K562 (cell line): ENCODE measurements around the gene LRP1. TPM values are rescaled to one million over a fixed set of nuclear protein-coding genes. Genes with fewer than 3 reads are reported as not detected.

Experiments used
- CBFB ChIP-seq: sonication (generic); formaldehyde crosslinking; IDR thresholded peaks from 2 replicates; pipeline ENCODE4 v1.4.0; 2020; ENCODE audit warnings: mild to moderate bottlenecking, missing genetic modification reagents
- CC2D1A ChIP-seq: fragments of 450-650 bp; IDR thresholded peaks from 2 replicates; pipeline ENCODE4 v1.6.1; 2017; ENCODE audit warnings: mild to moderate bottlenecking
- CHD2 ChIP-seq: IDR thresholded peaks from 2 replicates; pipeline ENCODE4 v1.6.1; 2011; ENCODE audit warnings: low read depth, low read length
- NR3C1 ChIP-seq: sonication (generic); formaldehyde crosslinking; IDR thresholded peaks from 2 replicates; pipeline ENCODE4 v1.8.1; 2022; ENCODE audit warnings: missing genetic modification reagents
- POU5F1 ChIP-seq: fragments of 150-350 bp; IDR thresholded peaks from 2 replicates; pipeline ENCODE4 v1.6.1; 2014; ENCODE audit warnings: borderline replicate concordance, low read length, low read depth, mild to moderate bottlenecking; ENCODE audit not compliant: partially characterized antibody
- RBBP5 ChIP-seq: fragments of 200-600 bp; sonication (generic); IDR thresholded peaks from 2 replicates; pipeline ENCODE4 v1.6.1; 2012; ENCODE audit warnings: borderline replicate concordance, mild to moderate bottlenecking, low read length, control low read depth, inconsistent platforms; ENCODE audit not compliant: insufficient read depth, poor library complexity, severe bottlenecking
- SIN3A ChIP-seq, 2 experiments: fragments of 150-350 bp in 1 of 2; IDR thresholded peaks; 2 replicates each; pipeline ENCODE4 v1.6.1; 2011 to 2016; ENCODE audit warnings: borderline replicate concordance in 2 of 2, low read depth in 2 of 2, low read length in 2 of 2, mild to moderate bottlenecking in 2 of 2, moderate library complexity in 2 of 2; ENCODE audit not compliant: control insufficient read depth in 1 of 2
- SIX5 ChIP-seq, 2 experiments: IDR thresholded peaks; 2 replicates each; pipeline ENCODE4 v1.6.1; 2011; ENCODE audit warnings: low read length in 2 of 2, borderline replicate concordance in 1 of 2, low read depth in 1 of 2, mild to moderate bottlenecking in 1 of 2, moderate library complexity in 1 of 2; ENCODE audit not compliant: insufficient read depth in 1 of 2
- SMARCE1 ChIP-seq: fragments of 450-650 bp; IDR thresholded peaks from 2 replicates; pipeline ENCODE4 v1.7.1; 2016; ENCODE audit warnings: mild to moderate bottlenecking
- ZFP36 ChIP-seq: fragments of 150-350 bp; IDR thresholded peaks from 2 replicates; pipeline ENCODE4 v1.6.1; 2018; ENCODE audit warnings: low read length, low read depth; ENCODE audit not compliant: partially characterized antibody
- ZNF253 ChIP-seq: fragments of 250-450 bp; sonication (Bioruptor Pico); conservative IDR thresholded peaks from 2 replicates; pipeline ENCODE4 v1.6.1; 2021; ENCODE audit warnings: mild to moderate bottlenecking
- ZNF766 ChIP-seq: fragments of 200-800 bp; sonication (Bioruptor generic); conservative IDR thresholded peaks from 2 replicates; pipeline ENCODE4 v1.6.1; 2016; ENCODE audit warnings: missing genetic modification characterization, missing compliant biosample characterization
- polyA plus RNA-seq, 8 experiments: library from polyadenylated mRNA; depleted of rRNA in 4 of 8; stranded (reverse) in 5 of 8; unstranded in 3 of 8; fragments of >200 nt; fragmentation: Nextera tagmentation in 2 of 8; fragmentation: Illumina TruSeq in 1 of 8; extraction: Ambion mirVana in 2 of 8; extraction: Trizol in 1 of 8; gene quantifications; 2 replicates each; pipeline versions ENCODE4 v1.2.1 to v1.2.3, GENCODE V29; 2011 to 2014; ENCODE audit warnings: inconsistent platforms in 1 of 8, missing spikeins in 1 of 8
- total RNA-seq, 7 experiments: library from RNA; depleted of rRNA in 6 of 7; stranded (reverse); fragments of >200 nt in 6 of 7; fragmentation: Illumina TruSeq in 2 of 7; extraction: Trizol in 2 of 7; gene quantifications; 2 replicates each; pipeline versions ENCODE4 v1.2.1 to v1.2.3, GENCODE V29; 2011 to 2021; ENCODE audit warnings: low replicate concordance in 1 of 7
- TF ChIP-seq, protein P1 (sequence below): sonication (generic); formaldehyde crosslinking; IDR thresholded peaks from 2 replicates; pipeline ENCODE4 v1.8.0; 2022; ENCODE audit warnings: mild to moderate bottlenecking, missing genetic modification reagents, borderline replicate concordance
- TF ChIP-seq, protein P2 (sequence below): sonication (generic); formaldehyde crosslinking; IDR thresholded peaks from 2 replicates; pipeline ENCODE4 v1.8.0; 2022; ENCODE audit warnings: mild to moderate bottlenecking, low read depth, missing genetic modification reagents
- TF ChIP-seq, protein P3 (sequence below), 2 experiments: fragments of 450-650 bp; formaldehyde crosslinking in 1 of 2; IDR thresholded peaks; 2 replicates each; pipeline versions ENCODE4 v1.4.0 to v1.6.1; 2014 to 2020; ENCODE audit warnings: mild to moderate bottlenecking in 2 of 2, borderline replicate concordance in 1 of 2, low read depth in 1 of 2

Gene LRP1
- total and polyA plus RNA-seq, 9 of the 15 experiments (the other 6 are each of a cell fraction or from before 2014, with no cell fraction given): 0.04 to 0.64 (median 0.19) TPM; not detected in 2

DNA sequence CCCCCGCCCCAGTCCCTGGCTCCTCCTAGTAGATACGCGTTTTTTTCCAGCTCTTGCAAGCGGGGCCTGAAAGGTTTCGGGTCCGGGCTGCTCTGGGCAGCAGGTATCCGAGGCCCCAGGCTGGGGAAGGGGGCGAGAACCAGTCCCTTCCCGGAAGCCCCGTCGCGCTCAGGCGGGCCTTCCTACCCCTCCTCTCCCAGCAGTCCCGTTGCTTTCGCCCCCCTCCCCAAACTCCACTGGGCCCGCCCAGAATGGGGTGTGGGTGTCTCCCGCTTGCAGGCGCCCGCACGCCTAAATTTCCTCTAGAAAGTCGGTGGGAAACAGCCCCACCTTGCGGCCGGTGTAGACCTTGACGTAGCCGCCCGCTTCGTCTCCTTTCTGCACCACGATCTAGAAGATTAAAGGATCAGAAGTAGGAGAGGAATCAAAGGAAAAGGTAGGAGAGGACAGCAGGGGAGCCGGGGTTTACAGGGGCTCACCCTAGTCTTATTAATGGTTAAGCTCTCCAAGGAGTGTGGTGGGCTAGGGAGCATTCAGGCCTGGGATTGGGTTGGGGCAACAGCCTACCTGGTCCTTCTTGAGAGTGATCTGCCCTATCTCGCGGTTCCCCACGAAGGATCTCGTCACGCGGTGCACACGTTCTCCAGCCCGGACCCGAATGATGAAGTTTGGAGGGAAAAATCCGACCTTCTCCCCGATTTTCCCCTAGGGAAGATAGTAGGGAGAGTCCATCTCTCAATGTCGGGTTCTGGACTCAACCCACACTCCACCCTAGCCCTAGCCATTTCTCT is 115.4 kb downstream of the LRP1 start (continued):
- TF ChIP-seq, protein P1, sequence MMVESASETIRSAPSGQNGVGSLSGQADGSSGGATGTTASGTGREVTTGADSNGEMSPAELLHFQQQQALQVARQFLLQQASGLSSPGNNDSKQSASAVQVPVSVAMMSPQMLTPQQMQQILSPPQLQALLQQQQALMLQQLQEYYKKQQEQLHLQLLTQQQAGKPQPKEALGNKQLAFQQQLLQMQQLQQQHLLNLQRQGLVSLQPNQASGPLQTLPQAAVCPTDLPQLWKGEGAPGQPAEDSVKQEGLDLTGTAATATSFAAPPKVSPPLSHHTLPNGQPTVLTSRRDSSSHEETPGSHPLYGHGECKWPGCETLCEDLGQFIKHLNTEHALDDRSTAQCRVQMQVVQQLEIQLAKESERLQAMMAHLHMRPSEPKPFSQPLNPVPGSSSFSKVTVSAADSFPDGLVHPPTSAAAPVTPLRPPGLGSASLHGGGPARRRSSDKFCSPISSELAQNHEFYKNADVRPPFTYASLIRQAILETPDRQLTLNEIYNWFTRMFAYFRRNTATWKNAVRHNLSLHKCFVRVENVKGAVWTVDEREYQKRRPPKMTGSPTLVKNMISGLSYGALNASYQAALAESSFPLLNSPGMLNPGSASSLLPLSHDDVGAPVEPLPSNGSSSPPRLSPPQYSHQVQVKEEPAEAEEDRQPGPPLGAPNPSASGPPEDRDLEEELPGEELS (CRISPR knock-in tag): no peak
- TF ChIP-seq, protein P2, sequence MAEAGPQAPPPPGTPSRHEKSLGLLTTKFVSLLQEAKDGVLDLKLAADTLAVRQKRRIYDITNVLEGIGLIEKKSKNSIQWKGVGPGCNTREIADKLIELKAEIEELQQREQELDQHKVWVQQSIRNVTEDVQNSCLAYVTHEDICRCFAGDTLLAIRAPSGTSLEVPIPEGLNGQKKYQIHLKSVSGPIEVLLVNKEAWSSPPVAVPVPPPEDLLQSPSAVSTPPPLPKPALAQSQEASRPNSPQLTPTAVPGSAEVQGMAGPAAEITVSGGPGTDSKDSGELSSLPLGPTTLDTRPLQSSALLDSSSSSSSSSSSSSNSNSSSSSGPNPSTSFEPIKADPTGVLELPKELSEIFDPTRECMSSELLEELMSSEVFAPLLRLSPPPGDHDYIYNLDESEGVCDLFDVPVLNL (CRISPR knock-in tag): no peak
- no peak for TF ChIP-seq SMARCE1
- no peak for TF ChIP-seq ZNF766 (CRISPR knock-in tag)
- TF ChIP-seq NR3C1 (CRISPR knock-in tag): no peak
- no peak for TF ChIP-seq RBBP5
- no peak for TF ChIP-seq CBFB (CRISPR knock-in tag)
- no peak for TF ChIP-seq ZNF253
- no peak for TF ChIP-seq SIX5 (IDR thresholded peaks at IDR 0.05; ENCODE audit: borderline replicate concordance in 1 of 2, insufficient read depth in 1 of 2, low read depth in 1 of 2, low read length in 2 of 2)
- TF ChIP-seq, protein P3, sequence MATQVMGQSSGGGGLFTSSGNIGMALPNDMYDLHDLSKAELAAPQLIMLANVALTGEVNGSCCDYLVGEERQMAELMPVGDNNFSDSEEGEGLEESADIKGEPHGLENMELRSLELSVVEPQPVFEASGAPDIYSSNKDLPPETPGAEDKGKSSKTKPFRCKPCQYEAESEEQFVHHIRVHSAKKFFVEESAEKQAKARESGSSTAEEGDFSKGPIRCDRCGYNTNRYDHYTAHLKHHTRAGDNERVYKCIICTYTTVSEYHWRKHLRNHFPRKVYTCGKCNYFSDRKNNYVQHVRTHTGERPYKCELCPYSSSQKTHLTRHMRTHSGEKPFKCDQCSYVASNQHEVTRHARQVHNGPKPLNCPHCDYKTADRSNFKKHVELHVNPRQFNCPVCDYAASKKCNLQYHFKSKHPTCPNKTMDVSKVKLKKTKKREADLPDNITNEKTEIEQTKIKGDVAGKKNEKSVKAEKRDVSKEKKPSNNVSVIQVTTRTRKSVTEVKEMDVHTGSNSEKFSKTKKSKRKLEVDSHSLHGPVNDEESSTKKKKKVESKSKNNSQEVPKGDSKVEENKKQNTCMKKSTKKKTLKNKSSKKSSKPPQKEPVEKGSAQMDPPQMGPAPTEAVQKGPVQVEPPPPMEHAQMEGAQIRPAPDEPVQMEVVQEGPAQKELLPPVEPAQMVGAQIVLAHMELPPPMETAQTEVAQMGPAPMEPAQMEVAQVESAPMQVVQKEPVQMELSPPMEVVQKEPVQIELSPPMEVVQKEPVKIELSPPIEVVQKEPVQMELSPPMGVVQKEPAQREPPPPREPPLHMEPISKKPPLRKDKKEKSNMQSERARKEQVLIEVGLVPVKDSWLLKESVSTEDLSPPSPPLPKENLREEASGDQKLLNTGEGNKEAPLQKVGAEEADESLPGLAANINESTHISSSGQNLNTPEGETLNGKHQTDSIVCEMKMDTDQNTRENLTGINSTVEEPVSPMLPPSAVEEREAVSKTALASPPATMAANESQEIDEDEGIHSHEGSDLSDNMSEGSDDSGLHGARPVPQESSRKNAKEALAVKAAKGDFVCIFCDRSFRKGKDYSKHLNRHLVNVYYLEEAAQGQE (IDR thresholded peaks at IDR 0.05; ENCODE audit: borderline replicate concordance): peak; percentile 38; the same call in 1 of the 2 replicates
- TF ChIP-seq, protein P3 (CRISPR knock-in tag; IDR thresholded peaks at IDR 0.05; ENCODE audit: low read depth): no peak
- no peak for TF ChIP-seq POU5F1
- no peak for TF ChIP-seq CHD2
- no peak for TF ChIP-seq CC2D1A
- 0 out of 4 replicates have a peak, but pooled peaks of 1 of the 2 experiments have one; percentile 38 for TF ChIP-seq SIN3A (IDR thresholded peaks at IDR 0.05; ENCODE audit: borderline replicate concordance in 2 of 2, control insufficient read depth in 1 of 2, low read depth in 2 of 2, low read length in 2 of 2)
- no peak for TF ChIP-seq ZFP36
